Kidney tubule cell (primary cell): ENCODE results near the gene KCNG4.
"Not testable (repeated sequence)": the region's sequence is repeated elsewhere in the genome, so short reads cannot be mapped to it uniquely, and the experiment has no call there.

Experiments used
- DNase-seq: peaks from one replicate; pipeline ENCODE4 v3.0.0-alpha.2; 2018; ENCODE audit warnings: low spot score

Gene KCNG4

DNA sequence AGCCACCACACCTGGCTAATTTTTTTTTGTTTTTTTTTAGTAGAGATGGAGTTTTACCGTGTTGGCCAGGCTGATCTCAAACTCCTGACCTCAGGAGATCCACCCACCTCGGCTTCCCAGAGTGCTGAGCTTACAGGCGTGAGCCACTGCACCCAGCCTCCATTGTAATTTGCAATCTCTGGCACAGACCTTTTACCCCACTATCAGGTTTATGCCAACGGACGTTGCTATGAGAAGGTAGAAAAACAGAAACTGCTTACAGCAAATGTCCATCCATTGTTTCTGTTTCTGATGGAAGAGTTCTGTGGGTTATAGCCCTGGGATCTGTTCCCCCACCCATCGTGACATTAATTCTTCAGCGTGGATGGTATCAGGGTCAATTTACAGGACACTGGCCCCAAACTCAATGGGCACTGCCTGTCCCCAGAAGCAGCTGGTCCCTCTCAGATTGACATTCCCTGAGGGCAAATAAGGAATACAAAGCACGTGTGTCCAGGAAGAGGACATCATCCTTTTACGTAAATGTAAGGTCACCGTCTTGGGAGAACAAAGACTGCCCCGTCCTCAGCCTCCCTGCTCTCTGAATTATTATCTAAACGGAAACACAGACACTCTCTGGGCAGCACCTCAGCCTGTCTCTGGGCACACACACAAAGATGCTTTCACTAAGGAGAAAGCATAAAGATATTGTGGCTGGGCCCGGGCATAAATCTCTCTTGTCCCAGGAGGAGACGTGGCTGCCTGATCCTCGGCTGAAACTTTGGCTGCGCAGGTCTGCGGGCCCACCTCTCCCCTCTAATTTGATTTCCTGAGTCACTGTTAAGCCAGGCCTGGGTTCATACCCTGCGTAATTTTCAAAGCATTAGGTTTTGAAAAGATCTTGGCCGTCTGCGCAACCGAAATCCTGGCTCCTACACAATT lies 5.2 kb downstream of the KCNG4 start:
- DNase-seq: no peak

DNA sequence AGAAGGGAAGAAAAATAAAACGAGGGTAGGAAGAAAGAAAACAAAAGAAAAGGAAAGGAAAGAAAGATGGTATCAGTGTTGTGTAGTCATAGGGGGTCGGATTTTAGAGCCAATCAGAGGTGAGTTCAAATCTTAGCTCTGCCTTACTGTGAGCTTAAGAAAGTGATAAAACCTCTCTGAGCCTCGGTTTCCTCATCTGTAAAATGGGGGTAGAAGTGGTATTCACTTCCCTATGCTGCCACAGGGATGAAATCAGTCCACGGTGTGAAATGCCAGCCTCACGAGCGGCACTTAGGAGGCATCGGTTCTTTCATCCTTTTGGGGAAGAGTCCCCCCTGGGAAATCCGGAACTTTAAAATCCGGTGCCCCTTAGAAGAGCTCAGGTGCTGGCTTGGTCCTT lies 6.1 kb downstream of the KCNG4 start:
- no peak for DNase-seq

DNA sequence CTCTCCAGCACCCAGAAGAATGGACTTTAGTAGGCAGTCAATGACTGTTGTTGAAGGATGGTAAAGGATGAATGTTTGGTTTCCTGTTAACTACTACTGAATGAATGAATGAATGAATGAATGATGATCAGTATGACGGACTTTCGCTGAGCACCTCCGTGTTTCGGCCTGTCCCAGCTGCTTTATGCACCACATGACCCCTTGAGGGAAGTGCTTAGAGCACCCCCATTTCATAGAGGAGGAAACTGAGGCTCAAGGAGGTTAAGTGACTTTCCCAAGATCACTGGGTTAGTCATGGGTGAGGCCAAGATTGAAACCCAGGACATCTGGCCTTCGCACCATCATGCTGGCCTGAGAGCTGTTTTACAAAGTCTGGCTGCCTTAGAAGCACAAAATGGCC lies 6.8 kb downstream of the KCNG4 start:
- no peak for DNase-seq

DNA sequence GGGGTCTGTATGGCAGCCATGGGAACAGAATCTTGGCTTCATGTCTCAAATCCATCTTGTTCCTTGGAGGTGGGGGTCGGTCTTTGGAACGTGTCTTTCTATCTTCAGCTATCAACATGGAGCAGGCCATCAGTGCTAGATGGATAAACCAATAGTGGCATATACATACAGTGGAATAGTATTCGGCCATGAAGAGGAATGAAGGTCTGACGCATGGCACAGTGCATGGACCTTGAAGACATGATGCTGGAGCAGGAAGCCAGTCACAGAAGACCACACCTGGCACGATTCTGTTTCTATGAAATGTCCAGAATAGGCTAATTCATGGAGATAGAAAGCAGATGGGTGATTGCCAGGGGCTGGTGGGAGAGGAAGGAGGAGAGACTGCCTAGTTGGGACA lies 7.8 kb downstream of the KCNG4 start:
- DNase-seq: no peak

DNA sequence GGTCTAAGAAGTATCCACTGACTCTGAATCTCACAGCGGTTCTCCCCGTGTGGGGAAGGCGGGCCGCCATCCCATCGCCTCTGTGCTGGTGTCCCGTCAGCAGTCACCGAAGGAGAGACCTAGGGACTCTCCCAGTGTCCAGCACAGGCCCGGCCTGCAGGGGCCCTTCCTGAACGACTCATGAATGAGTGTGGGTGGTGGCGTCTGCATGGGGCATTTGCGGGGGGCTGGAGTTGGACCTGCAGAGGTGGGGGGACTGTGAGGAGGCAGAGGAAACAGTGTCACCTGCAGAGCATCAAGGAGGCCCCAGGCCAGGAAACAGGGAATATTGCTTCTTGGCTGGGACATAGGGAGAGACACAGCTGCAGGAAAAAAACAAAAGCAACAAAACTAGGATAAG lies 10.3 kb downstream of the KCNG4 start:
- DNase-seq: no peak

DNA sequence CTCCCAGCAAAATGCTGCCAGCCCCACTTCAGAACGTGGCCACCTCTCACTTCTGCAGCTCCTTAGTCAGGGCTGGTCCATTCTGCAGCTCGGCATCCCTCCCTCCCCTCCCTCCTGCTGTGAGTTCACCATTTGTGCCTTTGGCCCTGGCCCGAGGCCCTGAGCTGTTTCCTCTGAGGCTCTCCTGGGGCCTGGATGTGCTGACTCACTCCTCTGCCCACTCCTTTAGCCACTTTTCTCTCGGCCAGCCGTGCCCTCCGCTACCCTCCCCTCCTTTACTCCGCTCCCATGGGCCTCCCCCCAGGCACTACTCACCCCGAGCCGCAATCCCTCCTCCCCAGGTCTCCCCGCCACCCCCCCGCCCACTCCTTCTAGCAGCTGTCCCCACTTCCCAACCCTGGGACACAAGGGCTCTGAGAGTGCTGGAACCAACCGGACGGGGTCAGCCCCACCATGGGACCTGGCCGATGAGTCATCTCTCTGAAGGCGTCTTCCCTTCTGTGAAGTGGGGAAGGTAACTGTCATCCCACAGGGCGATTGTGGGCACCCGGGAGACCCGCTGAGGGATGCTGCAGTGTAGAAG lies 11.5 kb downstream of the KCNG4 start:
- peak; percentile 87 for DNase-seq

DNA sequence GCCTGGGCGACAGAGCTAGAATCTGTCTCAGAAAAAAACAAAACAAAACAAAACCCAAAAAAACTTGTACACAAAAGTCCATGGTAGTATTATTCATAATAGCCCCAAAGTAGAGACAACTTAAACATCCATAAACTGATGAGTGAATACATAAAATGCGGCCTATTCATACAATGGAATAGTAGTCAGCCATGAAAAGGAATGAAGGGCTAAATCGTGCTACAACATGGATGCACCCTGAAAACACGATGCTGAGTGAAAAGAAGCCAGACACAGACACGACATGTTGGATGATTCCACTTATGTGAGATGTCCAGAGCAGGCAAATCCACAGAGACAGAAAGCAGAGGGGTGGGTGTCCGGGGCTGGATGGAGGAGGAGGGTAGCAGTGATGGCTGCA lies 12.3 kb downstream of the KCNG4 start:
- no peak for DNase-seq

DNA sequence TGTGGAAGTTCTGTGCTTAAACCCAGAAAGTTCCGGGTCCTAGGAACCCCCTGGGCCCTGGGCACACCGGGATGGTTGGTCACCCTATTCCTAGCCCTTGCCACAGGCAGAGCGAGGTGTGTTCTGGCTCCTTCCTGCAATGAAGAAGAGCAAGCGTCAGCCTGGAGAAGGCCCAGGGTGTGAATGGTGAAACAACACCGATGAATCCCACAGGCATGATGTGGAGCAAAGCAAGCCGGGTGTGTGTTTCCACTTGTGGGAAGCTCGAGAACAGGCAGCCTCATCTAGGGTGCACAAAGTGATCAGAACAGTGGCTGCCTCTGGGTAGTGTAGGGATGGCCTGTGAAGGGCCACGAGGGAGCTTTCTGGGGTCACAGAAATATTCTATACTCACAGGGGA lies 13.8 kb downstream of the KCNG4 start:
- no peak for DNase-seq

DNA sequence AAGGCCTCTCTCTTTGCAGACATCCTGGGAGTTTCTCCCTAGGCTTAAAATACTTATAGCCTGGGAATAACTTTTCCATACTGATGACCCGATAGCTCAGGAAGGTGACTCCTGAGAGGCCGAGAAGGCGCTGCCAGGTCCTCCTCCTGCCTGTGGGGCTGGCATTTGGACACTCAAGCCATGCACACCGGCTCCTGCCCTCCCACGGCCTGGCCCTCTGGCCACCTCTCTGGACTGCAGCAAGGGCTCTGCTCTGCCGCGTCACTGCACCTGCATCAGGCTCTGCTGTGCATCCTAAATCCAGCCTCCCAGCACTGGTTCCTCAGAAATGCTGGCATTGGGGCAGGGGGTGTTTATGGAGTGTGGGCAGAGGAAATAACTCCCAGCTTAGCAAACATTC lies 14.2 kb downstream of the KCNG4 start:
- no peak for DNase-seq

DNA sequence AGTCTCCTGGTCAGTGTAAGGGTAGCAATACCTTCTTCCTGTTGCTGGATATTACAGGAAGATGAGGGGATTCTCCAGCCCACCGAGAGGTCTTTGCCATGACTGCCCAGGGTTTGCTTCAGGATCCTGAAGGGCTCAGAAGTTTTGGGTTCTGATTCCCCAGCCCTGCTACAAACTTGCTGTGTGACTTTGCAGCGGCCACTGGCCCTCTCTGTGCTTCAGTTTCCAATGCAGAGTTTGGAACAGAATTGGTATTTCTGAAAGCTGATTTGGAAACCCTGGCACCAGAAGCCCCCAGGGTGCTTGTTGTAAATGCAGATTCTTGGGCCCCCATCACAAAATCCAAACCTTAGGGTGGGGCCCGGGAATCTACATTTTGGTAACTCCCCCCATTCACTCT lies 14.7 kb downstream of the KCNG4 start:
- DNase-seq: no peak

DNA sequence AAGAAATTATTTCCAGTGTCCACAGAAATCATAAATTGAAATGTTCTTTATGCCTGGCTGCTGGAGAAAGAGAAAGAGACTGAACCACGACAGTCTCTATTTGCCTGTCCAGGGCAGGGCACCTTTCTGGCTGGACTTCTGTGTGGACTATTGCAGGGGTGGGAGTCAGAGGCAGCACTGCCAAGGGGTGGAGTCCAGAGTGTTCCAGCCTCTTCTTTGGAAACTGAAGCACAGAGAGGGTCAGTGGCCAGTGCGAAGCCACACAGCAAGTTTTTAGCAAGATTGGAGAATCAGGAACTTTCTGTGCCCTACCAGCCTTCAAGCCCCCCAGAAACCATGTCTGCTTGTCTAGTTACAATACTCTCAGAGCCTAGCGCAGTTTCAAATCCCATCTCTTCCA lies 15.3 kb downstream of the KCNG4 start:
- DNase-seq: no peak

DNA sequence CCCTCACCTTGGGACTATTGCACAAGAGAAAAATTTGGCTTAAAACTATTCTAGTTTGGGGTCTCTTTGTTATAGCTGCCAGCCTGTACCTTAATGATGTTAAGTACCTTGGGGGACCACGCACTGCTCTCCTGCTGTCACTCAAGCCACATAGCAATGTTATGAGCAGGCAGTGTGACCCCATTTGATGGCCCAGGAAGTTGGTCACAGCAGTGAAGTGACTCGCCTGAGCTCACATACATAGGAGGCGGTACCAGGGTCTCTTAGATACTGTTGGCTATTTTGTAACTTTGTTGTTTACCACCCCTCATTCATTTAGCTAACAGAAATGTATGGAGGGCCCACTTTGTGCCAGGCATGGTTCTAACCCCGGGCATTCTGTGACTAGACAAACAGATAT lies 16.4 kb downstream of the KCNG4 start:
- DNase-seq: peak; percentile 63

DNA sequence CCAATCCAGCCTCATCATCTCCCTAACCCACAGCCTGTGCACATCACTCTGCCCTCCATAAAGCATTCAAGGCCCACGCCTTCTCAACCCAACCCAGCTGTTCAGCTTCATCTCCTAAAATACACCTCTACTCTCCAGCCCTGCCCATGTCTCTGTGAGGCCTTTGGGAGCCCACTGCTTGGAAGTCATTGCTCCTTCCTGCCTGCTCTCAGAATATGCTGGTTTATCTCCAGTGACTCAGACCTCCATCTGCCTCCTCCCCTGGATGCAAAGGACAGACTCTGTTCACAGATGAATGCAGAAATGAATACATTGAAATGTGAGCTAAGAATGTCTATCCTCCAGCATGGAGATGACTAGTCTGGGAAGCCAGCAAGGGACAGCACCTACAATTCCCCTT lies 19.0 kb downstream of the KCNG4 start:
- DNase-seq: peak; percentile 64

DNA sequence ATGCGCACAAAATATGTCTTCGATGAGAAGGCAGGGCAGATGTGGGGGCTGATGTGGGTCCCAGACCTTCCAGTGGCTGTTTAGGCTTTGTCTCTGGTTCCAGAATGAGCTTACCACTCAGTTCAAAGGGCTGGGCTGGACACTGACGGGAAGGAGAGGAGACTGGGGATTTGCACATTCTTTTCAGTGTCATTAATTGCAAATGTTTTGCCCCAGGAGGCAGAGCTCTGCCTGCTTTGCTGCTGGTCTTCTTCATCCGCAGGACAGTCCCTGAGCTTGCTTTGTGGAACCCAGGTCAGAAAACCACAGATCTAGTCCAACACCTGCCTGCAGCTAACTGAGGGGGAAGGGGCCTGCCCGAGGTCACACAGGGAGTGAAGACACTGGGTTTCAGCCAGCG lies 20.9 kb downstream of the KCNG4 start:
- no peak for DNase-seq

DNA sequence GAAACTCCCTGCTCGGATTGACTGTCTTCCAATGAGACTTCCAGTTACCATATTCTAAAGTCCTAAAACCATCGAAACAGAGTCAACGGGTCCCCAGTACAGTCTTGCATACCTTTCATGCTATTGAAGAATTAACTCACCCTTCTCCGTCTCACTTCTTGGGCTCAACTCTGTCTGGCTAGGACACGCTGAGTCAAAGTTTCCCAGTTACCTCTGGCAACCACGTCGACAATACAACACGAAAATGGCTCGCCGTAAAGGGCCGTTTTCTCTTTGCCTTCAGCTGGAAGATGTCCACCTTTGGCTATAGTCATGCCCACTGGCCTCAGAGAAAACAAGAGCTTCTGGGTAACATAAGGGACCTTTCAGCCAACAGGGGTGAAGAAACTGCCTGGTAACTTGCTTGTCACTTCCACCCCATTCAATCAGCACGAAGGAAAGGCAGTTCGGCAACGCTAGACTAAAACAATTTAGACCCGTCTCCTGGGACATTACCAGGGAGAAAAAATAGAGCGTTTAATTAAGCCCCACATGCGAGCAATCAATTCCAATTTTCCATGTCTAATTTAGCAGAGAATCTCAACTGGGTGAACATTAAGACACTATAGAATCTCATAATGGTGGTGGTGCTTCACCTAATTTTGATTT lies 21.5 kb downstream of the KCNG4 start:
- DNase-seq: no peak

DNA sequence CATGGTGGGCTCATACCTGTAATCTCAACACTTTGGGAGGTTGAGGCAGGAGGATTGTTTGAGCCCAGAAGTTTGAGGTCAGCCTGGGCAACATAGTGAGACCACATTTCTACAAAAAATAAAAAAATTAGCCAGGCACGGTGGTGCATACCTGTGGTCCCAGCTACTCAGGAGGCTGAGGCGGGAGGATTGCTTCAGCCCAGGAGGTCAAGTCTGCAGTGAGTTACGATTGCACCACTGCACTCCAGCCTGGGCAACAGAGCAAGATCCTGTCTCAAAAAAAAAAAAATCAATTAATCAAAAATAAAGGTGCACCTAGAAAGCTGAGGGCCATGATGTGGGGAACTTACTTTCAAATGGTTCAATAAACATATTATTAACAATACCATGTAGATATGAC lies 23.7 kb downstream of the KCNG4 start:
- not testable (repeated sequence) for DNase-seq

DNA sequence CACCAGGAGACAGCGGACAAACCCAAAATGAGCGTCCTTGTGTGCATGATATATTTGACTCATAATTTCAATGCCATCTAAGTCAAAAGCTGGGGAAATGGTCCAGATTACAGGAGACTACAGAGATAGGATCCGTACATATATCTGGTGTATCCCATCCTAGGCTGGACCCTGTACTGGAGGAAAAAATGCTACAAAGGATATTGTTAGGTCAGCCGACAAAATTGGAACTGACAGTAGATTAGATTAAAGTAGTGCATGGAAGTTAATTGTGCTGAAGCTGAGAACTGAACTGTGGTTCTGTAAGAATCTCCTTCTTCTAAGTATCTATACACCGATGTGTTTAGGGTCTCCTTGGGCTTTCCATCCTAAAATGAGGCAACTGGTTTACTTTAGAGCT lies 24.3 kb downstream of the KCNG4 start:
- DNase-seq: no peak

DNA sequence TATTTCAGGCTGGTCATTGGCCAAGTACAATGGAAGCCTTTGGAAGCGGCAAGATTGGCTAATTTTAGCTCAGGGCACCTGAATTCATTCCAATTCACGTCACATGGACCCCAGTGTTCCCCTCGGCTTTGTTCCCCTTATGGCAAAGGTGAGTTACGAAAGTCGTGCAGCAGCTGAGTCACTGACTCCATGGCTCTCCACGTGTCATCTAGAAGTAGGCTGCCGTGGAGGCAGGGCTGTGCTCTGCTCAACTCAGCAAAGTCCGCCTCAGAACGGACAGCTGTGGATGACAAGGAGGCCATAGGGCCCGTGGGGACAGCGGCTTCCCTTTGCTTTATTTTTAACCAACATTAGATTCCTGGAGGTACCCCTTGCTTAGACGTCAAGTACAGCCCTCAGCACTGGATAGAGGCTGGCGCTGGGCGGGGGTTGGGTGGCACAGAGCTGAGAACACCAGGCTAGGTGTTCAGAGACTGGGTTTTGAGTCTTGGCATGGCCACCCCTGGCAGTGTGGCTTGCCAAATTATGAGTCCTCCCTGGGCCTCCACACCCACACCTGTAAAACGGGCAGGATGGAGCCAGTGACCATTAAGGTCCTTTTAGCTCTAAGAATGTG lies 25.3 kb downstream of the KCNG4 start:
- no peak for DNase-seq

DNA sequence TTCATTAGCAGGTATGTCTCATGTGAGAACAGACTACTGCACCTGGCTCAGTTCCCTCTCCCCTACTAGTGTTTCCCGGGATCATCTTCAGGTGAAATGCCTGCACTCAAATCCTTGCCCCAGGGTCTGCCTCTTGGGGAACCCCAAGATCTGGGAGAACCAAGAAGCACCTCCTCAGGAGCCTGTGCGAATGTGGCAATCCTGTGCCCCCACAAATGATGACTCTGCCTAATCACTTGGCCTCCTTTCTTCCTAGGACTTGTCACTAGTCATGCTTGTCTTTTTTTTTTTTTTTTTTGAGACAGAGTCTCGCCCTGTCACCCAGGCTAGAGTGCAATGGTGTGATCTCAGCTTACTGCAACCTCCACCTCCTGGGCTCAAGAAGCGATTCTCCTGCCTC lies 27.2 kb downstream of the KCNG4 start:
- no peak for DNase-seq

DNA sequence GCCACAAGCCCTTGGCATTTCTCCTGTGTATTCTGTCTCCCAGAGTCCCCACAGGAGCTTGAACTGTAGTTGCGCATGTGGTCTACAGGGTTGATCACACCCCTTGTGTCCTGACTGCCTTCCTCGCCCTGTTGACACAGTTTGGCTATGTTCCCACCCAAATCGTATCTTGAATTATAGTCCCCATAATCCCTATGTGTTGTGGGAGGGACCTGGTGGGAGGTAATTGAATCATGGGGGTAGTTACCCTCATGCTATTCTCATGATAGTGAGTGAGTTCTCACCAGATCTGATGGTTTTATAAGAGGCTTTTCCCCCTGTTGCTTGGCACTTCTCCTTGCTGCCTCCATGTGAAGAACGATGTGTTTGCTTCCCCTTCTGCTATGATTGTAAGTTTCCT lies 27.7 kb downstream of the KCNG4 start:
- DNase-seq: no peak

DNA sequence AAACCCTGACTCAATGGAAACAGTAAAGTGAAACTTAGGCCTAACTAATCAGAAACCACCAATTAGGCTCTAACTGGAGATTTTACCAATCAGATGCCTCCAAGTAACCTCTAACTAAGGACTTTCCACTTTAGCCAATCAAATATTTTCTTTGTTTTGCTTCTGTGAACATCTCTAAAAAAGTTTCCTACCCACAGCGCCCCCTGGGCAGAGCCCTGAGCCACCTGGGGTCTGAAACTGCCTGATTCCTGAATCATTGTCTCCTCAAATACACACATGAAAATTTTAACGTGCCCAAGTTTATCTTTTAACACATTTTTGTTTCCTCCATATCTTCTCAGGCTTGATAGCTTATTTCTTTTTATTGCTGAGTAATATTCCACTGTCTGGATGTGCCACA lies 29.8 kb downstream of the KCNG4 start:
- DNase-seq: no peak

DNA sequence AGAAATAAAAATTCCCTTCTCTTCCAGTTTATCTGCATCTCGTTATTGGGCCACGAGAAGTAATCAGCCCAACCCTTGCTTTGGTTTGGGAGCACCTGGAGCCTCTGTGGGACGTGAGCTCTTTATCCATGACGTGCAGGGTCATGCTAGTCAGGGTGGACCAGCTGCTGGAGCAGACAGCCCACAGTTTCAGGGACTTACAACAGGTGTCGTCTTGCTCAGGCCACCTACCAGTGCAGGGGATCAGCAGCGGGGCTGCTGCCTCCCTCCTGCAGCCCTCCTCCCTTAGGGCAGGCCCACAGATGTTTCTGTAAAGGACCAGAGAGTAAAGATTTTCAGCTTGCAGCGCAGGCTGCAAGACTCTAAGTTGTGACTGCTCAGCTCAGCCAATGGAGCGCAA lies 31.9 kb downstream of the KCNG4 start:
- DNase-seq: no peak

DNA sequence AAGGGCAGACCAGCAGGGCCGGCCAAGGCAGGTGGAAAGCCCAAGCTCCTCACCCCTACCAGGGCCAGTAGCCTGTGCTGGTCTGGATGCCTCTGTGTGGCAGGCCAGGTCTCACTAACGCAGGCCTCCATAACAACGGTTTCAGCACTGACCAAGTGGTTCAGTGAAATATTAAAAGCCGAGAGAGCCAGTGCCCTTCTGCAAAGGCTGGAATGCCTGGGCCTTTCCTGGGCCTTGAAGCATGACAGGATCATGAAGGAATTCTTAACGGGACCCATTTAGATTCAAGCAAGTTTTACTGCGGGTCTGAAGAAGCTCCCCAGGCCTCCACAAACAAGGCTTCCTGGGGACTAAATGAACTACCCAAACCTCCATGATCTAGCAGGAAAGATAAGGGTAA lies 32.6 kb downstream of the KCNG4 start:
- DNase-seq: peak; percentile 55
